GM23338 (cell line): ENCODE measurements around the gene HHATL.

Experiments used
- CREB1 ChIP-seq: fragments of 250-450 bp; sonication (Bioruptor Pico); IDR thresholded peaks from 2 replicates; pipeline ENCODE4 v1.5.0; 2020; ENCODE audit warnings: low read depth, mild to moderate bottlenecking, moderate library complexity
- CTCF ChIP-seq, 2 experiments: fragments of 200-600 bp in 1 of 2; sonication (generic) in 1 of 2; conservative IDR thresholded peaks; 2 replicates each; pipeline versions ENCODE4 v1.5.1 to v1.6.1; 2016 to 2017; ENCODE audit warnings: antibody characterized with exemption in 2 of 2, low read depth in 2 of 2, mild to moderate bottlenecking in 2 of 2, moderate library complexity in 1 of 2
- ETS1 ChIP-seq: IDR thresholded peaks from 2 replicates; pipeline ENCODE4 v1.6.1; 2016; ENCODE audit warnings: antibody characterized with exemption
- EZH2 ChIP-seq: fragments of 200-600 bp; sonication (generic); IDR thresholded peaks from one replicate; pipeline ENCODE4 v1.8.0; 2017; ENCODE audit warnings: antibody characterized with exemption, mild to moderate bottlenecking, low read depth; ENCODE audit not compliant: unreplicated experiment
- EZH2phosphoT487 ChIP-seq: fragments of 200-600 bp; sonication (generic); IDR thresholded peaks from one replicate; pipeline ENCODE4 v1.8.1; 2018; ENCODE audit warnings: antibody characterized with exemption; ENCODE audit not compliant: unreplicated experiment
- JUNB ChIP-seq: IDR thresholded peaks from one replicate; pipeline ENCODE4 v1.6.1; 2016; ENCODE audit warnings: antibody characterized with exemption; ENCODE audit not compliant: unreplicated experiment
- NANOG ChIP-seq: IDR thresholded peaks from 2 replicates; pipeline ENCODE4 v1.6.1; 2016; ENCODE audit warnings: antibody characterized with exemption, borderline replicate concordance
- POLR2AphosphoS5 ChIP-seq: IDR thresholded peaks from 2 replicates; pipeline ENCODE4 v1.6.1; 2016; ENCODE audit warnings: antibody characterized with exemption, low read depth
- REST ChIP-seq: IDR thresholded peaks from one replicate; pipeline ENCODE4 v1.6.1; 2018; ENCODE audit warnings: antibody characterized with exemption; ENCODE audit not compliant: unreplicated experiment
- STAT1 ChIP-seq: IDR thresholded peaks from one replicate; pipeline ENCODE4 v1.6.1; 2016; ENCODE audit warnings: antibody characterized with exemption; ENCODE audit not compliant: unreplicated experiment
- ZNF114 ChIP-seq: fragments of 250-450 bp; sonication (Bioruptor Pico); IDR thresholded peaks from 2 replicates; pipeline ENCODE4 v1.5.0; 2020; ENCODE audit warnings: mild to moderate bottlenecking, moderate library complexity
- ZNF331 ChIP-seq: fragments of 250-450 bp; sonication (Bioruptor Pico); IDR thresholded peaks from 2 replicates; pipeline ENCODE4 v1.5.0; 2020; ENCODE audit warnings: low read depth, mild to moderate bottlenecking, moderate library complexity
- ZNF462 ChIP-seq: fragments of 250-450 bp; sonication (Bioruptor Pico); IDR thresholded peaks from 2 replicates; pipeline ENCODE4 v1.5.0; 2020; ENCODE audit warnings: mild to moderate bottlenecking, moderate library complexity

- TF ChIP-seq EZH2phosphoT487: no peak
- TF ChIP-seq EZH2: no peak
- TF ChIP-seq CTCF (conservative IDR thresholded peaks at IDR 0.05; ENCODE audit: low read depth in 2 of 2): no peak
- TF ChIP-seq POLR2AphosphoS5: no peak
- no peak for TF ChIP-seq CREB1 (CRISPR knock-in tag)
- TF ChIP-seq REST: no peak
- TF ChIP-seq ZNF114 (CRISPR knock-in tag): no peak
- no peak for TF ChIP-seq JUNB
- no peak for TF ChIP-seq STAT1
- TF ChIP-seq ZNF331 (CRISPR knock-in tag): no peak
- no peak for TF ChIP-seq ETS1
- no peak for TF ChIP-seq NANOG
- TF ChIP-seq ZNF462 (CRISPR knock-in tag): no peak
These were observed 49.8 kb downstream of the HHATL start for GRCh38 chr3:42652611-42653302.
